Measurements from ENCODE around the gene ASB16.
A peak's percentile ranks its signal among the peaks of the same experiment; 100 is the strongest.

Gene ASB16

GRCh38 chr17:44190481-44190880, 20.0 kb downstream of the ASB16 start:
- DNase-seq (ENCODE audit: low spot score), result no peak

- no peak for DNase-seq (ENCODE audit: low spot score)
These were observed 20.9 kb downstream of the ASB16 start for GRCh38 chr17:44191369-44191768.

- DNase-seq (ENCODE audit: low spot score), result no peak
These were observed 21.5 kb downstream of the ASB16 start for GRCh38 chr17:44191941-44192496.

- DNase-seq (ENCODE audit: low spot score), result no peak
These were observed 22.2 kb downstream of the ASB16 start for GRCh38 chr17:44192750-44193149.

- no peak for DNase-seq (ENCODE audit: low spot score)
These were observed 23.0 kb downstream of the ASB16 start for GRCh38 chr17:44193326-44194084.

- no peak for DNase-seq (ENCODE audit: low spot score)
These were observed 26.6 kb downstream of the ASB16 start for GRCh38 chr17:44197107-44197506.

- DNase-seq (ENCODE audit: low spot score), result no peak
These were observed 27.6 kb downstream of the ASB16 start for GRCh38 chr17:44197980-44198720.

GRCh38 chr17:44198721-44199552, 28.4 kb downstream of the ASB16 start:
- peak; percentile 89 for DNase-seq (ENCODE audit: low spot score)

- DNase-seq (ENCODE audit: low spot score), result peak; percentile 99
These were observed 29.3 kb downstream of the ASB16 start, which contains the start of gene ATXN7L3 for GRCh38 chr17:44199553-44200477. Gene ATXN7L3, minus strand, starts transcription at chr17:44199884. Its CDS starts 1,814 bp downstream, at chr17:44198070.

- no peak for DNase-seq (ENCODE audit: low spot score)
These were observed 30.1 kb downstream of the ASB16 start for GRCh38 chr17:44200478-44201155.

- no peak for DNase-seq (ENCODE audit: low spot score)
These were observed 32.3 kb downstream of the ASB16 start for GRCh38 chr17:44202756-44203155.

- DNase-seq (ENCODE audit: low spot score), result no peak
These were observed 33.4 kb downstream of the ASB16 start for GRCh38 chr17:44203731-44204440.

GRCh38 chr17:44204441-44204882, 34.0 kb downstream of the ASB16 start:
- no peak for DNase-seq (ENCODE audit: low spot score)

GRCh38 chr17:44205962-44206824, 35.7 kb downstream of the ASB16 start:
- DNase-seq (ENCODE audit: low spot score), result no peak

GRCh38 chr17:44206825-44207155, 36.3 kb downstream of the ASB16 start:
- no peak for DNase-seq (ENCODE audit: low spot score)

- no peak for DNase-seq (ENCODE audit: low spot score)
These were observed 36.8 kb downstream of the ASB16 start for GRCh38 chr17:44207319-44207718.

GRCh38 chr17:44207743-44208142, 37.2 kb downstream of the ASB16 start:
- DNase-seq (ENCODE audit: low spot score), result no peak

GRCh38 chr17:44209786-44210341, 39.4 kb downstream of the ASB16 start:
- no peak for DNase-seq (ENCODE audit: low spot score)

Data from left forelimb (tissue), 1 donor.